Heart right ventricle (tissue), 16 donors: ENCODE data around the gene CCDC3. TPM values are rescaled to one million over a fixed set of nuclear protein-coding genes. Genes with fewer than 3 reads are reported as not detected.

Source experiments
- ATAC-seq, 8 donors: fragments of 200-7000 bp; cut with Tn5 transposase; one replicate each; pipeline ENCODE4 v1.9.1; 2020; ENCODE audit warnings: mild to moderate bottlenecking in 8 of 8, moderate library complexity in 8 of 8, moderate number of reproducible peaks in 1 of 8
- DNase-seq, 2 donors: peaks; one replicate each; pipeline ENCODE4 v3.0.0-alpha.2; 2020
- H3K27ac ChIP-seq, 10 donors: fragments of 200-600 bp; sonication (generic) in 2 of 10; one replicate each; pipeline versions ENCODE4 v1.5.0 to v1.8.0; 2020 to 2022; ENCODE audit warnings: mild to moderate bottlenecking in 3 of 10
- H3K27me3 ChIP-seq, 7 donors: fragments of 200-600 bp; one replicate each; pipeline ENCODE4 v1.8.0; 2021 to 2022; ENCODE audit warnings: mild to moderate bottlenecking in 2 of 7
- H3K36me3 ChIP-seq, 9 donors: fragments of 200-600 bp; sonication (generic) in 1 of 9; one replicate each; pipeline versions ENCODE4 v1.5.0 to v1.8.0; 2020 to 2022; ENCODE audit warnings: mild to moderate bottlenecking in 2 of 9
- H3K4me1 ChIP-seq, 9 donors: fragments of 200-600 bp; sonication (generic) in 1 of 9; one replicate each; pipeline versions ENCODE4 v1.5.0 to v1.8.0; 2020 to 2022; ENCODE audit warnings: mild to moderate bottlenecking in 4 of 9
- H3K4me3 ChIP-seq, 10 donors: fragments of 200-600 bp; sonication (generic) in 2 of 10; one replicate each; pipeline versions ENCODE4 v1.5.0 to v1.8.0; 2020 to 2022; ENCODE audit warnings: mild to moderate bottlenecking in 7 of 10, moderate library complexity in 2 of 10
- H3K9me3 ChIP-seq, 11 donors: fragments of 200-600 bp in 10 of 11; sonication (generic) in 2 of 11; one replicate each; pipeline versions ENCODE4 v1.5.0 to v1.8.0; 2013 to 2022; ENCODE audit warnings: mild to moderate bottlenecking in 2 of 11, control low read depth in 1 of 11, moderate library complexity in 1 of 11
- WGBS, 2 donors: extraction: QIAGEN DNeasy Blood & Tissue Kit; methylation state at CpG; one replicate each; pipeline ENCODE4 v1.1.7; 2013; ENCODE audit warnings: inconsistent platforms in 1 of 2; 5-methylcytosine and 5-hydroxymethylcytosine counted together
- intact Hi-C, 10 donors: fragments of 100-400 bp; cut with DNase I; formaldehyde crosslinking; loops; one replicate each; pipeline versions ENCODE4 v1.11.1 to v1.14.2; 2022
- polyA plus RNA-seq, 2 donors: library from polyadenylated mRNA; stranded (reverse); fragments of 200-250 nt; gene quantifications; one replicate each; pipeline ENCODE4 v1.2.3, GENCODE V29; 2013
- total RNA-seq, 10 donors: library from RNA; stranded (reverse); fragmentation: NEBNext Ultra II Directional in 3 of 10; extraction: Animal tissue kit (Norgen Biotek cat#: 25700) in 3 of 10; gene quantifications; one replicate each; pipeline versions ENCODE4 v1.2.1 to v1.2.4, GENCODE V29; 2021 to 2023
- TF ChIP-seq, protein P1 (sequence below), 9 donors: fragments of 200-600 bp; sonication (generic) in 2 of 9; IDR thresholded peaks; one replicate each; pipeline versions ENCODE4 v1.5.0 to v1.8.0; 2021 to 2022; ENCODE audit warnings: antibody characterized with exemption in 9 of 9, mild to moderate bottlenecking in 5 of 9, moderate library complexity in 1 of 9
- donor health status: Arrhythmogenic right ventricular cardiomyopathy.
- donor health status: ischemic (EF 13 %, LVEDD 7.1; RV severe dilation, severe dysfunction).
- donor health status: healthy with polysubstance abuse.
- donor health status: DM: no; HTN: yes; CAD: no.
- donor health status: DM: no; HTN: no; CAD: no.
- donor health status: ischemic (EF 25% LVEDD 6.9; RV normal size, moderate dysfunction).
- donor health status: ischemic (EF 25% LVEDD 5.7; RV mildly dilated, moderate dysfunction).
- donor health status: healthy.
- donor health status: DM: yes; HTN: yes; CAD: no.
- donor health status: Ischemic cardiomyopathy.
- donor health status: ischemic (EF 35%, LVEDD 5.7; RV mildly dilated, moderate dysfunction).
- donor health status: nonischemic (EF 11% LVEDD 7.7; RV severe dilation, severe dysfunction).
- donor health status: DM: yes; HTN: yes; CAD: no.
- donor health status: PGD.
- donor health status: ischemic (EF 29% LVEDD 5.4; RV normal size, mild dysfunction).
- donor health status: nonischemic (EF 23%, LVEDD 6.1; RV moderate dilation, normal function).

CCDC3 gene
- total and polyA plus RNA-seq, 12 donors: 2.6 to 14.3 (median 6.9) TPM

GRCh38 chr10:13016886-13017285 lies 15.4 kb upstream of the CCDC3 start:
- intact Hi-C loops: no loop called here
- Histone ChIP-seq H3K36me3 (no peaks in the 10 kb centered on the region), H3K9me3 (peaks cover 0 to 20% (median 10%) of the 10 kb centered on the region in 11 donors), H3K4me1 (no peaks in the 10 kb centered on the region), H3K27me3 (peaks cover 0 to 4% (median 0%) of the 10 kb centered on the region in 7 donors), H3K27ac (no peak overlapping the region), H3K4me3 (no peak overlapping the region)
- TF ChIP-seq, protein P1, sequence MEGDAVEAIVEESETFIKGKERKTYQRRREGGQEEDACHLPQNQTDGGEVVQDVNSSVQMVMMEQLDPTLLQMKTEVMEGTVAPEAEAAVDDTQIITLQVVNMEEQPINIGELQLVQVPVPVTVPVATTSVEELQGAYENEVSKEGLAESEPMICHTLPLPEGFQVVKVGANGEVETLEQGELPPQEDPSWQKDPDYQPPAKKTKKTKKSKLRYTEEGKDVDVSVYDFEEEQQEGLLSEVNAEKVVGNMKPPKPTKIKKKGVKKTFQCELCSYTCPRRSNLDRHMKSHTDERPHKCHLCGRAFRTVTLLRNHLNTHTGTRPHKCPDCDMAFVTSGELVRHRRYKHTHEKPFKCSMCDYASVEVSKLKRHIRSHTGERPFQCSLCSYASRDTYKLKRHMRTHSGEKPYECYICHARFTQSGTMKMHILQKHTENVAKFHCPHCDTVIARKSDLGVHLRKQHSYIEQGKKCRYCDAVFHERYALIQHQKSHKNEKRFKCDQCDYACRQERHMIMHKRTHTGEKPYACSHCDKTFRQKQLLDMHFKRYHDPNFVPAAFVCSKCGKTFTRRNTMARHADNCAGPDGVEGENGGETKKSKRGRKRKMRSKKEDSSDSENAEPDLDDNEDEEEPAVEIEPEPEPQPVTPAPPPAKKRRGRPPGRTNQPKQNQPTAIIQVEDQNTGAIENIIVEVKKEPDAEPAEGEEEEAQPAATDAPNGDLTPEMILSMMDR (IDR thresholded peaks at IDR 0.05): no peak
- ATAC-seq (no peak), DNase-seq (no peak)
- 84% methylated on average over 10 of the region's 10 CpGs for WGBS, 2 donors

- DNase-seq: no peak
- 8 to 13% methylated on average over 5 of the region's 5 CpGs for WGBS, 2 donors
- intact Hi-C loops: no loop called here
Measured at GRCh38 chr10:13016426-13016825, 14.9 kb upstream of the CCDC3 start.

GRCh38 chr10:13006037-13006436 lies 4.5 kb upstream of the CCDC3 start:
- intact Hi-C loops: no loop called here
- TF ChIP-seq, protein P1 (IDR thresholded peaks at IDR 0.05): no peak
- Histone ChIP-seq H3K4me3 (no peak overlapping the region), H3K27ac (no peak overlapping the region), H3K4me1 (peaks cover 0 to 12% (median 2%) of the 10 kb centered on the region in 9 donors), H3K27me3 (peaks cover 6 to 49% (median 30%) of the 10 kb centered on the region in 7 donors), H3K9me3 (no peaks in the 10 kb centered on the region), H3K36me3 (no peaks in the 10 kb centered on the region)
- no peak for DNase-seq
- ATAC-seq: no peak
- 54 to 55% methylated on average over 3 of the region's 3 CpGs for WGBS, 2 donors

More at GRCh38 chr10:13016426-13016825, 14.9 kb upstream of the CCDC3 start:
- TF ChIP-seq, protein P1 (IDR thresholded peaks at IDR 0.05): no peak
- no peak overlapping the region for H3K27ac ChIP-seq
- peaks cover 0 to 21% (median 10%) of the 10 kb centered on the region in 11 donors for H3K9me3 ChIP-seq
- no peaks in the 10 kb centered on the region for H3K4me1 ChIP-seq
- peaks cover 0 to 4% (median 0%) of the 10 kb centered on the region in 7 donors for H3K27me3 ChIP-seq
- H3K4me3 ChIP-seq: no peak overlapping the region
- ATAC-seq: no peak
- H3K36me3 ChIP-seq: no peaks in the 10 kb centered on the region

GRCh38 chr10:13003759-13004158 lies 2.2 kb upstream of the CCDC3 start:
- no peak for DNase-seq
- Histone ChIP-seq H3K27ac (no peak overlapping the region), H3K4me1 (peaks cover 0 to 13% (median 5%) of the 10 kb centered on the region in 9 donors), H3K36me3 (no peaks in the 10 kb centered on the region), H3K4me3 (no peak overlapping the region), H3K27me3 (peaks cover 6 to 59% (median 40%) of the 10 kb centered on the region in 7 donors), H3K9me3 (no peaks in the 10 kb centered on the region)
- no peak for ATAC-seq
- intact Hi-C loops: no loop called here
- TF ChIP-seq, protein P1 (IDR thresholded peaks at IDR 0.05): no peak
- 61 to 67% methylated on average over 3 of the region's 3 CpGs for WGBS, 2 donors
